GM19324 (cell line): ENCODE data around the gene DYNC1LI2.
"Not testable (repeated sequence)": the region's sequence is repeated elsewhere in the genome, so short reads cannot be mapped to it uniquely, and the experiment has no call there.

ENCODE experiments used
- ATAC-seq: cut with Tn5 transposase; IDR thresholded peaks from one replicate; pipeline ENCODE4 v1.9.1; 2021; ENCODE audit warnings: mild to moderate bottlenecking, moderate library complexity; ENCODE audit not compliant: unreplicated experiment, low FRiP score

DYNC1LI2 gene

DNA sequence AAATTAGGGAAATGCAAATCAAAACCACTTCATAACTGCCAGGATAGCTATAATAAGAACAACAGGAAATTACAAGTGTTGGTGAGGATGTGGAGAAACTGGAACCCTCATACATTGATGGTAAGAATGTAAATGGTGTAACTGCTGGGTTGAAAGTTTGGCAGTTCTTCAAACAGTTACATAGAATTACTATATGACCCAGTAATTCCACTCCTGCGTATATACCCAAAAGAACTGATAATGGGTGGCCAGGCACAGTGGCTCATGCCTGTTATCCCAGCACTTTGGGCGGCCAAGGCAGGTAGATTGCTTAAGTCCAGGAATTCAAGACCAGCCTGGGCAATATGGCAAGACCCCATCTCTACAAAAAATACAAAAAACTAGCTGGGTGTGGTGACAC is 50.4 kb downstream of the DYNC1LI2 start:
- no peak for ATAC-seq

DNA sequence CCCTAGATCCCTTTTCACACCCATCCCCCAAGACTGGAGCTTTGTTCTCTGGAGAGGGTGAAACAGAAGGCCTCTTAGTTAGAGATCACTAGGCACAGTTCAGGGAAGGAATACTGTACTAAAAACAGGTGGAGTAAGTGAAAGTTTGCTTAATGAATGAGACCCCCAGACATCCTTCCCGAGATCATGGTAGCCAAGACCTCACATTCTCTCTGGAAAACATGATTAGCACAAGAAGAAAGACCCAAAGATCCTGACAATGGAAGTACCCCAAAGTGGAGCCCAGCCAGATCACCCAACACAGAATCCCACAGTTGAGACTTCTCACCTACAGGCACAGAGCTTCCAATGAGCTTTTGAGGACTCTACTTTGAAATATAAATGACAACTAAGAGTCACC is 51.5 kb downstream of the DYNC1LI2 start:
- no peak for ATAC-seq

DNA sequence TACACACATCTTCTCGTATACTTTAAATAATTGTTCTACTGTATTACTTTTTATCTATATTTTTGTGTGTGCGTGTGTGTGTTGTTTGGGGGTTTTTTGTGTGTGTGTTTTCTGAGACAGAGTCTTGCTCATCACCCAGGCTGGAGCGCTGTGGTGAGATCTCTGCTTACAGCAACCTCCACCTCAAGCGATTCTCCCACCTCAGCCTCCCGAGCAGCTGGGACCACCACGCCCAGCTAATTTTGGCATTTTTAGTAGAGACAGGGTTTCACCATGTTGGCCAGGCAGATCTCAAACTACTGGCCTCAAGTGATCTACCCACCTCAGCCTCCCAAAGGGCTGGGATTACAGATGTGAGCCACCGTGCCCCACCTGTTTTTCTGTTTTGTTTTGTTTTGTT is 53.4 kb downstream of the DYNC1LI2 start:
- ATAC-seq = no peak

DNA sequence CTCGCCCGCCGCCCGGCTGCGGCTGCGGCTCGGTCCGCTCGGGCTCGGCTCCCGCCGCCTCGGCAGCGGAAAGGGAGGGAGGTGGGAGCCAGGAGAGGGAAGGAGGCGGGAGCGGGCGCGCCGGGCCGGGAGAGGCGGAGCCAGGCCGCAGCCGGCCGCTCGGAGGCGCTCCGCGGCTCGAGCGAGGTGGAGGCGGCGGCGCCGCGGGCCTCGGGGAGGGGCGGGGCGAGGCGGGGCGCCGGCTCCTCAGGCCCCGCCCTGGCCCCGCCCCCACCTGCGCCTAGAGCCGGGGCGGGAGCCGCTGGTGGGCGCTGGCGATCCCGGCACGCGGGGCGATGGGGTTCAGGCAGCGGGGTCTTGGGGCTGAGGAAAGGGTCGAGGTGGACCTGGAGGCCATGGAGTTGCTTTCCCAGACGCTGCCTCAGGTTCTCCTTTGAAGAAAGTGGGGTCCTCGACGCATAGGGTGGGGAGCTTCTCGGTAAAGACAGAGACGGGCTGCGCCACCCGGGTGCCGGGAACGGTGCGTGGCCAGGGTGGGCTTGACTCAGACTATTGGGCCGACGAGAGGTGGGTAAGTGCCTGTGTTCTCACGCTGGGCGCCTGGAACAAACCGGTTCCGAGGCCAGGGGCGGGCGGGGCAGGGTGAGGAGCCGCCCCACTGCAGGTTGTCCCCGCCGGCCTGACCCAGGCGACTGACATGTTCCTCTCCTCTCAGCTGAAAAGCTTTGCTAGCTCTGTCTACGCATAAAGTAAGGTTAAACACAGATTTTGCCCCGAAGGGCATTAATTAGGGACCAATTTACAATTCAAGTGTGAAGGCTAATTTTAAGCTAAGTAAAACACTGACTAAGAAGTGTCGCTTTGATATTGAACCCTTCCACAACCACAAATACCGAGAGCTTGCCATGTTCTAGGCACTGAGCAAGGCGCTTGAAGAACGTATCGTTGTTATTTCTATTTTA is 54.5 kb downstream of the DYNC1LI2 start, which contains the start of gene CMTM4:
Gene CMTM4, minus strand, starts transcription at position 75 of the 962 bp plus-strand sequence. CDS start 218 bp downstream, outside the sequence.
- peak; percentile 86 for ATAC-seq

DNA sequence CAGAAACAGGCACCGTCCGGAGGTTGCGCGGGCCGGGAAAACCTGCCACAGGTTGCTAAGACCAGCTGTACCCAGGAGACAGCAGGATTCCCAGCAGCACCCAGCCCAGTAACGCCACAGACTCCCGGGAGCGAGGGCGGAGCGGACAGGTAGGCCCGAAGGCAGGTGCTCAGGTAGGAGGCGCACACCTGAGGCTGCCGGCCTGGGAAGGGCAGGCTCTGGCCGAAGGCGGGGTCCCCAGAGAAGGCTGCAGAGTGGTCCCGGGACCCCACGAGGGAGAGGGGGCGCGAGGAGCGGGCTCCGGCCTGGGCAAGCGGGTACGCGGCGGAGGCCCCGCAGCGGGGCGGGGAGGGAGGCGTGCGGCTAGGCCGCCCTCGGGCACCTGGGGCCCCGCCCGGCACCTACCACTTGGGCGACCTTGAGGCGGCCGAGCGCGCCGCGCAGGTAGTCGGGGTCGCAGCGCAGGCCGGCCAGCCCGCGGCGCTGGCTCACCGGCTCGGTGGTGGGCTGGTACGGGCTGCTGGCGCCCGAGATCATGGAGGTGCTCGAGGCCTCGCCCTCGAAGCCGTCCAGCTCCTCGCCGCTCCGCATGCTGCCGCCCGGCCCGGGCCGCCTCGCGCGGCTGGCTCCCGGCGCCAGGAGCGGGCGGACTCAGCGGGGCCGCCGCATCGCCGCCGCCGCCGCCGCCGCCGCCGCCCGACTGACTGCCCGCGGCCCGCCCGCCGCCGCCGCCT is 55.3 kb downstream of the DYNC1LI2 start:
- peak; percentile 34 for ATAC-seq

DNA sequence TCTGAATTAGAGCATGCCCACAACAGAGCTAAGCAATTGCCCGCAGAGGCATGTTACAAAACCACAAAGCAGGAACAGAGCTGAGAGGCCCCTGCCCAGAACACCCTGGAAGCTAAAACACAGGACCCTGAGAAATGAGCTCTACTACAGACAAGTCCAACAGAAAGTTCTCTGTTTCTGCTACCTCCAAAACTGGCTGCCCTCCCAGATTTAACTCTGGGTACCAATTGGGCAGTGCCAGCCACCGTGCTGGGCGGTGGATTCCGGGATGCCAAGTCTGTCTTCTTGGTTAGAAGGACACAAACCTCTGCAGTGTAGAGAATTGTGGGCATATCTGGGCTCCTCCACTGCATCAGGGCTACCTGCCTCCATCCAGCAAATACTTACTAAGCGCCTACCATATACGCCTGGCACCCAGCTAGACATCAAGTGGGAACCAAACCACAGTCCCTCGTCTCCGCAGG is 55.9 kb downstream of the DYNC1LI2 start:
- no peak for ATAC-seq

DNA sequence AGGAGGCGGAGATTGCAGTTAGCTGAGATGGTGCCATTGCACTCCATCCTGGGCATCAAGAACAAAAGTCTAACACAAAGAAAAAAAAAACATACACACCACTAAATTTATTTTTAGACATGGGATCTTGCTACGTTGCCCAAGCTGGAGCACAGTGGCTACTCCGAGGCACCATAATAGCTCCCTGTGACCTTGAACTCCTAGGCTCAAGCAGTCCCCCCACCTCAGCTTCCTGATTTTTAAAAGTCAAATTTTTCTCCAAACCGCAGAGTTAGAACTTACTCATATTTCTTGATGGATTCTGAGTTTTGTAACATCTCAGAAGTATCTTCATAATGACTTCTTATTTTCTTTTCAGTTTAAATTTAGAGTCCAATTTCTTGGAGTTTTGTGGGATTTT is 58.3 kb downstream of the DYNC1LI2 start:
- no peak for ATAC-seq

DNA sequence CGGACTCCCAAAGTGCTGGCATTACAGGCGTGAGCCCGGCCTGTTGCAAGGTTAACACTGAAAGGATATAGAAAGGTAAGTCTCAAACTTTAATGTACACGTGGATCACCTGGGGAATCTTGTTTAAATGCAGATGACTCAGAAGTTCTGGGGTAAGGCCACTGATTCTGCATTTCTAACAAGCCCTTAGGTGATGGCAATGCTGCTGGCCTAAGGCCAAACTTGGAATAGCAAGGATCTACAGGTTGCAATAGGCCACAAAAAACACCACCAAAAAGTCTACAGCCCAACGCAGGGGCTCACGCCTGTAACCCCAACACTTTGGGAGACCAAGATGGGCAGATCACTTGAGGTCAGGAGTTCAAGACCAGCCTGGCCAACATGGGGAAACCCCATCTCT is 59.1 kb downstream of the DYNC1LI2 start:
- ATAC-seq = no peak

DNA sequence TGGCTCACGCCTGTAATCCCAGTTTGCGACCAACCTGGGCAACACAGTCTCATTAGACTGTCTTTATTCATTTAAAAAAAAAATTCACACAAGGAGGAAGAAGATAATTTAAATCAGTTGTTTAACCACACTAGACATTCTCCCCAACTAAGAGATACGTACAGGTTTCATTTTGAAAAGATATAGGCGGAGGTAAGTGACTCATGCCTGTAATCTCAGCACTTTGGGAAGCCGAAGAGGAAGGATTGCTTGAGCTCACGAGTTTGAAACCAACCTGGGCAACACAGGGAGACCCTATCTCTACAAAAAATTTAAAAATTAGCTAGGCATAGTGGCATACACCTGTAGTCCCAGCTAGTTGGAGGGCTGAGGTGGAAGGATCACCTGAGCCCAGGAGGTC is 60.2 kb downstream of the DYNC1LI2 start:
- no peak for ATAC-seq

DNA sequence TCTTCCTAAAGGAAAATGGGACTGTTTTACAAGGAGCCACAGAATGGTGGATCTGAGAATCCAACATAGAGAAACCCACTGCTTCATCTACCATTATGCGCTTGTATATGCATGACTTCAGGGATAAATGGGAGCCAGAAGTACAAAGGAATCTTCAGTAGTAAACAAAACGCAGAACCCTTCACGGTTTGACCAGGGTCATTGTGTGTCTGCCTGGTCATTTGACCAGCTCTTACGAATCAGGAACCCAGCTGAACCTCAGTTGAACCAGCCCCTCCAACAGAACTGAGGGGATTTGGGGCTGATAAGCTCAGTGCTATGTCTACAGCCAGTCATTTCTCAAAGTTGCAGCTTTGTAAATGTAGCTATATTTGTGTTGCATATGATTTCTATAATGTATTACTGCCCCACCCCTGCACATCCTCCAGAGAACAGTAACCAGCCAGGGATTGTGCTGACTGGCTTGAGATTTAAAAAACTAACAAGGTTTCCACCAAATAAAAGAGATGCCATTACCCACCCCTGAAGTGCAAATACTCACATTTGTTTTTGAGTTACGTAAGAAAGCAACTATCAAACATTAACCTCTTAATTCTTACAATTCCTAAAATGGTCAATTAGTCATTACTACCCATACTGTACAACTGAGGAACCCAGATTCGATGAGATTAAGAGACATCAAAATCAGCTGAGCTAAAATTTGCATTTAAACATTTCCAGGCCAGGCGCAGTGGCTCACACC is 61.1 kb downstream of the DYNC1LI2 start:
- ATAC-seq = no peak

DNA sequence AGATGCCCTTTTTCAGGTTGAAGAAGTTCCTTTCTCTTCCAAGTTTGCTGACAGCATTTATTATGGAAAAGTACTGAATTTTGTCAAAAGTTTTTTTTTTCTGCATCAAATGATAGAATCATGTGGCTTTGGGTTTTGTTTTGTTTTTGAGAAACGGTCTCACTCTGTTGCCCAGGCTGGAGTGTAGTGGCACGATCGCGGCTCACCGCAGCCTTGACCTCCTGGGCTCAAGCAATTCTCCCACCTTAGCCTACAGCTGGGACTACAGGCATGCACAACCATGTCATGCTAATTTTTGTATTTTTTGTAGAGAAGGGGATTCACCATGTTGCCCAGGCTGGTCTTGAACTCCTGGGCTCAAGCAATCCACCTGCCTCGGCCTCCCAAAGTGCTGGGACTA is 62.1 kb downstream of the DYNC1LI2 start:
- no peak for ATAC-seq

DNA sequence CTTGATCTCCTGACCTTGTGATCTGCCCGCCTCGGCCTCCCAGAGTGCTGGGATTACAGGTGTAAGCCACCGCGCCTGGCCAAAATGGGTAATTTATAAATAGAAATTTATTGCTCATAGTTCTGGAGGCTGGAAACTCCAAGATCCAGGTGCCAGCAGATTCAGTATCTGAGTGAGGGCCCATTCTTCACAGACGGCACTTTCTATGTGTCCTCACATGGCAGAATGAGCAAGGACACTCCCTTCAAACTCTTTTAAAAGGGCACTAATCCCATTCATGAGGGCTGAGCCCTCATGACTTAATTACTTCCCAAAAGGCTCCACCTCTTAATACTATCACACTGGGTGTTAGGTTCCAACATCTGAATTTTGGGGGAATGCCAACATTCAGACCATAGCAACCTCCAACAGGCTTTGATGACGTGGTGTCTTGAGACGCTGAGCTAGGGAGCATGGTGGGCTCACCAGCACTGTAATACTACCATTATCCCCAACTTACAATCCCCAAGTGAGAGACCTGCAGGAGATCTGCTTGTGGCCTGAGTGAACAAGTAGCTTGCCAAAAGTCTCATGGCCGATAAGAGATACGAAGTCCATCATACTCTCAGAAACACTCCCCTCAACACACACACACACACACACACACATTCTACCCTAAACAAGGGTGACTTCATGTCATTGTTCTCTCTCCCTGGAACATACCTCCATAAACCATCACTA is 63.3 kb downstream of the DYNC1LI2 start:
- ATAC-seq = no peak

DNA sequence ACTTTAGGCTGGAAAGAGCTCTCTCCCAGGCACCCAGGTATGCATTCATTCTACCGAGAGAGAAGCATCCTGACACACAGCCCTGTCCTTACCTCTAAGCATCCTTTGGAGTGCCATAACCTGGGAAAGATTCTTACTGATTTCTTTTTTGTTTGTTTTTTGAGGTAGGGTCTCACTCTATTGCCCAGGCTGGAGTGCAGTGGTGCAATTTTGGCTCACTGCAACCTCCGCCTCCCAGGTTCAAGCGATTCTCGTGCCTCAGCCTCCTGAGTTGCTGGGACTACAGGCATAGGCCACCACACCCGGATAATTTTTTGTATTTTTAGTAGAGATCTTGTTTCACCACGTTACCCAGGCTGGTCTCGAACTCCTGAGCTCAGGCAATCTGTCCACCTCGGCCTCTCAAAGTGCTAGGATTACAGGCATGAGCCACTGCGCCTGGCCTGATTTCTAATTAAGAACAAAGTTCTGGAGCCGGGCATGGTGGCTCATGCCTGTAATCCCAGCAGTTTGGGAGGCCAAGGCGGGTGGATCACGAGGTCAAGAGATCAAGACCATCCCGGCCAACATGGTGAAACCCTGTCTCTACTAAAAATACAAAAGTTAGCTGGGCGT is 65.8 kb downstream of the DYNC1LI2 start:
- ATAC-seq = not testable (repeated sequence)

DNA sequence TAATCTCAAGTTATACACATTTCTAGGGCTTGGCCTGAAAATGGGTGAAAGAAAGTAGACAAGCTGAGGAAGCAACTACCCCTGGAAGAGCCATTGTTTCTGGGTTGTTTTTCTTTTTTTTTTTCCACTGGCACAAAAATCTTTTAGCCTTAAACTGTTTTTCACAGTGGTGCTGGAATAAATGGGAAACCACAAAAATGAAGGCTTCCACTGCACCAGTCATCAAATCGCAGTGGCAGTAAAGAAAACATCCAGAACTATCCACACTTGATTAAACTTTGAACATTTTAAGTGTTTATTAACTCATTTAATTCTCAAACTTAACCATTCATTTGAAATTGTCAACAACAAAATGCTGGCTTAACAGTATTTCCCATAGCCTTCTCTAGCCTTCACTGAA is 69.1 kb downstream of the DYNC1LI2 start:
- ATAC-seq = no peak

DNA sequence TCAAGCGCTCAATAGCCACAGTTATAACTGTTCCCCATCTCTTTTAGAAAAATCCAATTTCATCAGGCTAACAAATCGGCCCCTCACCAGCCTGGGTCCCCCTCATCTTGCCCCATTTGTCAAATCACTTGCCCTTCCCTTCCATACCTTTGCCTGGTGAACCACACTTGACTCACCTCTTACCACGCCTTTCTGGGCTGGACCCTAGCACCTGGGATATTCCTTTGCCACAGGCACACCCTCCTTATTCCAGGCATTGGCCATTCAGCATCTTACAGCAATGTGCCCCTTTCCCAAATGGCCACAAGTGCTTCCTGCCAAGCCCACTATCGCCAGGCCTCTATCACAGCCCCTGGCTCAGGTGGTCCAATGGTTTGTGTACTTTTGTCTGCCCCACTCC is 69.7 kb downstream of the DYNC1LI2 start:
- no peak for ATAC-seq

DNA sequence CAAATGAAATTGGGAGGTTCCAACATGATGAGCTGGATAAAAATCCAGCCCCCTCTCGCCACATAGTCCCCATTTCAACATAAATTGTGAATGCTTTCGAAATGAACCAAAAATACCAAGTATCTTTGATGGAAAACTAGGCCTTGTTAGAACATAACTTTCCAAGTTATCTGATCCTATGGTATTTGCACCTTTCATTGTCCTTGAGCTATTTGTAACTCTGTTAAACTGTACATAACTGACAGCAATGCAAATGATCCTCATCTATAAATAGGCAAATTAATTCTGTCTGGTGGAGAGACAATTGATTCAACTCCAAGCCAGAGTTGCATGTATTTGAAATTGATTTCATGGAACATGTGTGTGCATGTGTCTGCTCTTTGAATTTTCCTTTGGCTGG is 73.1 kb downstream of the DYNC1LI2 start:
- no peak for ATAC-seq

DNA sequence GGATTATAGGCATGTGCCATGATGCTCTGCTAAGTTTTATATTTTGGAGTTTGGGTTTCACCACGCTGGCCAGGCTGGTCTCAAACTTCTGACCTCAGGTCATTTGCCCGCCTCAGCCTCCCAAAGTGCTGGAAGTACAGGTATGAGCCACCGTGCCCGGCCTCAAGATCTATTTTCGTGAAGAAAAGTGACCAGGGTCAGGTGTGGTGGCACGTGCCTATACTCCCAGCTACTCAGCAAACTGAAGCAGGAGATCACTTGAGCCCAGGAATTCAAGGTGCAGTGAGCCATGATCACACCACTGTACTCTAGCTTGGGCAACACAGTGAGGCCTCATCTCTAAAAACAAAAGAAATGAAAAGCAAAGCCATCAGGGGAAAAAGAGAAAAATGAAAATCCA is 73.6 kb downstream of the DYNC1LI2 start:
- ATAC-seq = no peak

DNA sequence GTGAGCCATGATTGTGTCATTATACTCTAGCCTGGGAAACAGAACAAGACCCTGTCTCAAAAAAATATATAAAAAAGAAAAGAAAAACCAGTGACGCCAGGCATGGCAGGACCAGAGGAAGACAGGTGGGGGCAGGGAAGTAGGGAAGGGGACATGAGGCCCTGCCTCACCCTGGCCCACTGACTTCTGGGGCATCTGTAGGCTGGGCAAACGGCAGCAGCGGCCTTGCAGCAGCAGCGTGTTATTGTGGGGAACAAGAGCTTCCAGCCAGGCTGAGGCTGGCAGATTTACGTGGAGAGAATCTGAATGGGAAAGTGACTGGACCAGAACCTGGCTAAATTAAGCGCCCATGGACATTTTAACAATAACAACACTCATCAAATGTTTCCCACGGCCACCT is 74.2 kb downstream of the DYNC1LI2 start:
- no peak for ATAC-seq

DNA sequence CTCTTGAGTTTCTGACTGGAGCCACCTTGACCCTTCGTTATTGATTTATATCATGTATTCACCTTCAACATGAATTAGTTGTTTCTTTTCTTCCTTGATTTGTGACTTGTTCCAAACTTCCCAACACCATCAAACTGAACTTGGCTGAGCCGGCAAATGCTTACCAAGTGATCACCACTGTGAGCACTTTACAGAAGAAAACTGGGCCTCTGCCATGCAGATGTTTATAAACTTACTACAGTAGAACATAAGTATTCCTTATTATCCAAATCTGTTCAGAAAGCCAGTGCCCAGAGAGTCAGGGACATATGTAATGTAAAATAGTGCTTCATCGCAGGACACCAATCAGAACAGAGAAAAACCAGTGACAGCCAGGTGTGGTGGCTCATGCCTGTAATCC is 74.8 kb downstream of the DYNC1LI2 start:
- no peak for ATAC-seq

DNA sequence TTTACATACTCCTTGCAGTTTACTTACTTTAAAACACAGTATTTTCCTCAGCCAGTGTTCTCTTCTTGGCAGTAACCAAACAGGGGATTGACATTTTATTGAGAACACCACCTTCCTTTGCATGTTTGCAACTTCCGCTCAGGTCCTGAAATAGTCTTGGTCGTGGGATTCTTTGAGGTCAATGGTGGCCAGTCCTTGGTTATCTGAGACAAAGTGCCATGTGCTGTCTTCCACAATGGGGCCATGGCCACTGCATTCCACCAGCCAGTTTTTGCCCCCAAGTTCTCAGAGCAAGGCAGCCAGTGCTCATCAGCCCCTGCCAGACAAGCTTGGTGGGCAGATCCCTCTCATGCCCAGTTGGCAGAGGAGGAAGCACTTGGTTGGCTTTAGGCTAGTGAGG is 77.7 kb downstream of the DYNC1LI2 start:
- ATAC-seq = no peak
